ACC112 (cell line): ENCODE data around the gene KRTAP4-9.
A peak's percentile ranks its signal among the peaks of the same experiment; 100 is the strongest.
"Not testable (repeated sequence)": the region's sequence is repeated elsewhere in the genome, so short reads cannot be mapped to it uniquely, and the experiment has no call there.

Experiments used
- H2AFZ ChIP-seq: fragments of 200-600 bp; sonication (generic); one replicate; pipeline ENCODE4 v1.6.0; 2017; ENCODE audit warnings: antibody characterized with exemption, low read length; ENCODE audit not compliant: unreplicated experiment
- H3K27ac ChIP-seq: fragments of 200-600 bp; sonication (generic); 2 replicates; pipeline ENCODE4 v1.5.1; 2014; ENCODE audit warnings: low read depth, mild to moderate bottlenecking, antibody characterized with exemption, low read length, moderate library complexity
- H3K27me3 ChIP-seq: fragments of 200-600 bp; sonication (generic); 2 replicates; pipeline ENCODE4 v1.6.1; 2014; ENCODE audit warnings: mild to moderate bottlenecking, antibody characterized with exemption, low read length, moderate library complexity, mixed read lengths; ENCODE audit not compliant: insufficient read depth
- H3K36me3 ChIP-seq: fragments of 200-600 bp; sonication (generic); 2 replicates; pipeline ENCODE4 v1.6.1; 2016; ENCODE audit warnings: mild to moderate bottlenecking, antibody characterized with exemption, low read length, moderate library complexity, mixed read lengths; ENCODE audit not compliant: insufficient read depth
- H3K4me1 ChIP-seq: fragments of 200-600 bp; sonication (generic); one replicate; pipeline ENCODE4 v1.6.1; 2016; ENCODE audit warnings: low read length, mixed read lengths; ENCODE audit not compliant: insufficient read depth, unreplicated experiment, control insufficient read depth
- H3K4me3 ChIP-seq: fragments of 200-600 bp; sonication (generic); 2 replicates; pipeline ENCODE4 v1.5.1; 2014; ENCODE audit warnings: mild to moderate bottlenecking, low read depth, low read length
- H3K79me2 ChIP-seq: fragments of 200-600 bp; sonication (generic); one replicate; pipeline ENCODE4 v1.6.0; 2016; ENCODE audit warnings: low read length; ENCODE audit not compliant: control insufficient read depth, unreplicated experiment, insufficient read depth

Gene KRTAP4-9

DNA sequence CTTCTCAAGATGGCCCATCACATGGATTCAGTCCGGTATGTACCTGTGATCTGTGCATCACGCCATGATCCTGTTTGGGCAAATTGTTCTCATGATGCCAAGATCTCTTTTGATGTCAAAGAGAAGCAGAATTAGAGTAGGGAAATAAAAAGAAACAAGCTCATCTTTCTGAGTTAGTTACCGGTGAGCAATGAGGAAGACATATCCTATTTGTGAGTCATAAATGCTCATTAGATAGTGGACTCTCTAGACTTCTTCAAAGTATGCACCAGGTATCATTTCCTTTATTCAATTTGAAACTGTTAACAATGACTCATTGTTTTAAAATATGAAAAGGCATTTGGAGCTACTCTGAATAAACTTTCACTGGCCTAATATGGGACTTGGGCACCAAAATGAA, 26.8 kb downstream of the KRTAP4-9 start:
- H3K4me3 ChIP-seq, result peak overlapping the region; percentile 21; the same call in 1 of the 2 replicates
- peak overlapping the region; percentile 32 for H3K27ac ChIP-seq
- H3K79me2 ChIP-seq, result no peaks in the 10 kb centered on the region
- no peaks in the 10 kb centered on the region for H3K27me3 ChIP-seq
- H3K36me3 ChIP-seq, result no peaks in the 10 kb centered on the region
- H3K4me1 ChIP-seq, result peaks cover 16% of the 10 kb centered on the region
- H2AFZ ChIP-seq, result no peak overlapping the region

DNA sequence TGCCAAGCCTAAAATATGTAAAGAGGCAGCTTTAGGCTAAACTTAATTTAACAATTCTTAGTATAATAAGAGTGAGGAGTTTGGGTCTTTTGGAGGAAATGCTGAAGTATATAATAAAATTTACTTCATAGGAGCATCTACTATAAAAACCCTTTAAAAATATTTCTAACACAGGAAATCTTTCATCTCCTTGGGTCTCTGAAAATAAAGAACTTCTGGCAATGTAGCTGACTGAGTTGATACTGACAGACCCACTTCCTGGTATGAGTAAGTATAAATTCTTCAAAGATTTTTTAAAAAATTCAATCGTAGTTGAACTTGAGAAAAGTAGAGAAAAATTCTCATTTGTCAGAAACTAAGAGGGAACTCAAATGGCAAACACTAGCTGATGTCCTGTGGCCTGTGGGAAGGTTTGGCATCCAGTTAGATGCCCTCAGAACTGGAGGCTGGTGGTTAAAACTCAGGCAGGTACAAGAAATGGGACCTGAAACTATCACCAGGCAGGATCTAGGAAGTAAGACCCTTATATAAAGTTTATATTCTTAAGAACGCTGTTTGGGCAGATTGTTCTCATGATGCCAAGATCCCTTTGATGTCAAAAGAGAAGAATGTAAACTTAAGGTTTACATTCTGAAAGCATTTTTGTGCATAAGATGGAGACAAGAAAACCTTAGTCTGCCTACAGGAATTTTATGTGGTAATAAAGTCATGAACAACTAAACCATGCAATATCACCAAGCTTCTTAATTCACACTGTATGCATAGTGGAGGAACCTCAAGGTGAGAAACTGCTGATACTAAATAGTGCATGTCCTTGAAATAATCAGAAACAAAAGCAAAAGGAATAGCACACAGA, 28.9 kb downstream of the KRTAP4-9 start:
- Histone ChIP-seq H2AFZ (peak overlapping the region; percentile 54), H3K4me1 (peaks cover 16% of the 10 kb centered on the region), H3K79me2 (no peaks in the 10 kb centered on the region), H3K4me3 (no peak overlapping the region), H3K27ac (no peak overlapping the region), H3K36me3 (no peaks in the 10 kb centered on the region), H3K27me3 (no peaks in the 10 kb centered on the region)

DNA sequence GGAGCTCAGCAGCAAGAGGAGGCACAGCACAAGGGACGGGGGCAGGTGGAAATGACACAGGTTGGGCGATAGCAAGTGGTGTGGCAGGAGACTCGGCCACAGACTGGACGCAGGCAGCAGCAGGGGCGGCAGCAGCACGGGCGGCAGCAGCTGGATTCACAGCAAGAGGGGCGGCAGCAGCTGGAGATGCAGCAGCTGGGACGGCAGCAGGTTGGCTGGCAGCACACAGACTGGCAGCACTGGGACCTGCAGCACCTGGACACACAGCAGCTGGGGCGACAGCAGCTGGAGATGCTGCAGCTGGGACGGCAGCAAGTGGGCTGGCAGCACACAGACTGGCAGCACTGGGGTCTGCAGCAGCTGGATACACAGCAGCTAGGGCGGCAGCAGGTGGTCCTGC, 34.7 kb downstream of the KRTAP4-9 start:
- H3K27ac ChIP-seq, H3K4me1 ChIP-seq, H3K4me3 ChIP-seq, H3K79me2 ChIP-seq, H3K27me3 ChIP-seq, H2AFZ ChIP-seq, H3K36me3 ChIP-seq: not testable (repeated sequence)

DNA sequence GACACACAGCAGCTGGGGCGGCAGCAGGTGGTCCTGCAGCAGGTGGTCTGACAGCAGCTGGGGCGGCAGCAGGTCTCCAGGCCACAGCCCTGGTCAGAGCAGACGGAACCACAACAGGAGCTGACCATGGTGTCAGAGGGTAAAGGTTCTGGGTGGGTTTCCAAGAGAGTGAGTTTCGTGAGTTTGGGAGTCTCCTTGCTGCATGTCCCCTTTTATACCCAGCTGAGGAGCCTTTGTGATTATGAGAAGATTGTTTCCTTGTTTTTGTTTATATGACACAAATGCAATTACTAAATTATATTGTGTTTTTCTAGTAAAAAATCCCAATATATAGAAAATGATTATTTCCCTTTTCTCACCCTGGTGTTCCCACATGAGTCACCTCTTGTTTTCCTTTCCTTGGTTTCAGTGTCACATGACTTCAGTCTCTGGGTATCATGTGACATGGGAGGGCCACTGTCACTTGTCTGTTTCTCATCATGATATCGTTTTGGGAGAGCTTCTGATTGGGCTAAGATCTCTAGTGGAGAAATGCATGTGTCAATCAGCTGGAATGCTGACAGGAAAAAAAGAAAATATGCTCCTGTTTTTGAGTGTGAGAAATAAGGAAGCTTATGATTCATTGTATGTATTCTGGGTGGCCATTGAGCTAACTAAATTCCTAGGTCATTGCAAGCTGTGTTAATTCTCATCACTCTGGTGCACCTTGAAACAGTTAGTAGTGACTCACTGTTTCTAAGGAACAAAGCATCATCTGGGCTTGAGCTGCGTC, 35.4 kb downstream of the KRTAP4-9 start, which contains the start of gene KRTAP4-6:
KRTAP4-6 (minus strand) TSS at position 185 of the 772 bp plus-strand sequence; CDS start at position 128, 57 bp downstream.
- Histone ChIP-seq H3K4me1 (no peaks in the 10 kb centered on the region), H3K36me3 (no peaks in the 10 kb centered on the region), H3K4me3 (no peak within 1 kb of the TSS), H2AFZ (no peak within 1 kb of the TSS), H3K27ac (peak within 1 kb of the TSS; percentile 23), H3K27me3 (no peaks in the 10 kb centered on the region), H3K79me2 (no peaks in the 10 kb centered on the region)

DNA sequence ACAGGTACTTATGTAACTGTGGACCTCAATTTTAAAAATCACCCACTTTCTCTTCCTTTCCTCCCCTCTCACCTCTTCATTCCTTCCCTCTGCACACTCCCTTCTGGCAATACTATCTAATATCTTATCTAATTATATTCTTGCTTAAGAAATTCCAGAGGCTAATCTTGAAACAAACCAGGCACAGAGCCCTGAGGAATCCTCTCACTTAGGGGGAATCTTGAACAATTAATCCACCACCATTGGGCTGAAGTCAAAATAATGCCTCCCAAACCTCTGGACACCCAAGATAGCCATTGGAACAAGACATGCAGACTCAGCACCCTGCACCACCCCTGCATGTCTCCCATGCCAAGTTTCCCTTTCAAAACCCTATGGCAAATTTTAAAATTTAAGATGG, 36.2 kb downstream of the KRTAP4-9 start:
- Histone ChIP-seq H3K36me3 (no peaks in the 10 kb centered on the region), H3K79me2 (no peaks in the 10 kb centered on the region), H3K27me3 (no peaks in the 10 kb centered on the region), H2AFZ (no peak overlapping the region), H3K4me3 (no peak overlapping the region), H3K4me1 (no peaks in the 10 kb centered on the region), H3K27ac (peak overlapping the region; percentile 23)

DNA sequence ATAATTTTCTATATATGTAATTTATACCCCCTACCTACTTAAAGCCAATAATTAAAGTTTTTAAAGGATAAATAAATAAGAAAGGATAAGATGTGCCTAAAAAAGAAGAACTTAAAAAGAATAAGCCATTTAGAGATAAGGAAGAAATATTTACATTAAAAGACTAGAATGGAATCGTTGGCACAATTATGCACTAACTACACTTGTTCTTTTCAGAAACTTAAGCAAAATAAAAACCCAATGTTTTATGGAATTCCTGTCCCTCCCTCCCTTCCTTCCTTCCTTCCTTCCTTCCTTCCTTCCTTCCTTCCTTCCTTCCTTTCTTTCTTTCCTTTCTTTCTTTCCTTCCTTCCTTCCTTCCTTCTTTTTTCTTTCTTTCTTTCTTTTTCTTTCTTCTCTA, 39.7 kb downstream of the KRTAP4-9 start:
- Histone ChIP-seq H3K36me3 (no peaks in the 10 kb centered on the region), H3K4me3 (no peak overlapping the region), H3K79me2 (no peaks in the 10 kb centered on the region), H3K27me3 (no peaks in the 10 kb centered on the region), H3K4me1 (no peaks in the 10 kb centered on the region), H2AFZ (no peak overlapping the region), H3K27ac (no peak overlapping the region)

DNA sequence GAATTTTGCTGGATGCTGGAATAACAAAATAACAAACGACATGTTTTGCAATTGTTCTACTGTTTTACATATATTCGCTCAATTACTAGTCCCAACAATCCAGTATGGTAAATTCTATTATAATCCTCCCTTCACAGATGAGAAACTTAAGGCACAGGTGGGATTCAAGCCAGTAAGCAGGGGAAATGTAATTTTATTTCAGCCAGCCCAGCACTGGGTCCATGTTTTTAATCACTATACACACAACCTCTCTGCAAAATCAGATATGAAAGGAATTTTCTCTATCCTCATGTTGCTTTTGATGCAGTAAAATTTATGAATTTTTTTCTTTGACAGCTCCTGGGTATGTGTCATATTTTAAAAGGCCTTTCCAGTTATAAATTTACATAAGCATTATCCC, 40.1 kb downstream of the KRTAP4-9 start:
- H3K4me1 ChIP-seq, result no peaks in the 10 kb centered on the region
- no peak overlapping the region for H3K4me3 ChIP-seq
- H3K36me3 ChIP-seq, result no peaks in the 10 kb centered on the region
- no peaks in the 10 kb centered on the region for H3K79me2 ChIP-seq
- no peak overlapping the region for H3K27ac ChIP-seq
- H3K27me3 ChIP-seq, result no peaks in the 10 kb centered on the region
- H2AFZ ChIP-seq, result no peak overlapping the region

DNA sequence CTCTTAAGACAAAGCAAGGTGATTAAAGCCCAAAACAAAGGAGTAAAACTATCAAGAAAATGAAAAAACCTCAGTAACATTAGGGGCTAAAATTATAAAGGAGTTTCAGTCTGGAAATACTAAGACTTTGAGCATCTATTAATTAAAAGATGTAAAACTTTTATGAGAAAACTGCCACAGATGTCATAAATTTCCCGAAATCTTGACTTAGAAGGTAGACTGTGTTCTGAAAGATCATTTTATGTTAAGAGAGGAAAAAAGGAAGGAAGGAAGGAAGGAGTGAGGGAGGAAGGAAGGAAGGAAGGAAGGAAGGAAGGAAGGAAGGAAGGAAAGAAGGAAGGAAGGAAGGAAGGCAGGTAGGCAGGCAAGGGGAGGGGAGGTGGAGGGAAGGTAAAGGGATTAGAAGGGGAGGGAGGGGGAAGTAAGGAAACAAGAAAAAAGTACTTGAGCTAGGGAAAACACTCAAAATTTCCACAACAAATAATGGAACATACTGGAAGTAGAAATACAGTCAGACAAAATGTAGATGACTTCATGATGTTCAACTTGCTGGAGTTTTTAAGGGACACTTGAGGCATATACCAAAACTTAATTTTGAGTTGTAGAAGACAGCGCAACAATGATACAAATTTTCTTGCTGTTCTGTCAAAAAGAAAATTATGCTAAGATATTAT, 42.5 kb downstream of the KRTAP4-9 start:
- H2AFZ ChIP-seq, result no peak overlapping the region
- no peaks in the 10 kb centered on the region for H3K4me1 ChIP-seq
- no peaks in the 10 kb centered on the region for H3K79me2 ChIP-seq
- H3K27ac ChIP-seq, result no peak overlapping the region
- H3K27me3 ChIP-seq, result no peaks in the 10 kb centered on the region
- H3K36me3 ChIP-seq, result no peaks in the 10 kb centered on the region
- no peak overlapping the region for H3K4me3 ChIP-seq

DNA sequence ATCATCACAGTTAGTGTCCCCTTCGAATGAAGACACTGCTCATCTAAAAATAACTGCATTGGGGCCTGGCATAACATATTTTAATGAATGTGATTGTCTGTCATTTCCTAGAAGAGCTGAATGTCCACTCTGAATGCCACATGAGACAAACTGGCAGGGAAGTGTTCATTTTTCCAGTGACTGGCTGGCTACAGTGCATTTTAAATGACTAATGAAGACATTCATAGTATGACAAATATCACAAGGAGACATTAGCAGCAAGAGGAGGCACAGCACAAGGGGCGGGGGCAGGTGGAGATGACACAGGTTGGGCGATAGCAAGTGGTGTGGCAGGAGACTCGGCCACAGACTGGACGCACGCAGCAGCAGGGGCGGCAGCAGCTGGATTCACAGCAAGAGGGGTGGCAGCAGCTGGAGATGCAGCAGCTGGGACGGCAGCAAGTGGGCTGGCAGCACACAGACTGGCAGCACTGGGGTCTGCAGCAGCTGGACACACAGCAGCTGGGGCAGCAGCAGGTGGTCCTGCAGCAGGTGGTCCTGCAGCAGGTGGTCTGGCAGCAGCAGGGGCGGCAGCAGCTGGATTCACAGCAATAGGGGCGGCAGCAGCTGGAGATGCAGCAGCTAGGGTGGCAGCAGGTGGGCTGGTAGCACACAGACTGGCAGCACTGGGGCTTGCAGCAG, 43.9 kb downstream of the KRTAP4-9 start:
- H2AFZ ChIP-seq, H3K79me2 ChIP-seq, H3K27ac ChIP-seq, H3K4me3 ChIP-seq, H3K36me3 ChIP-seq, H3K4me1 ChIP-seq, H3K27me3 ChIP-seq: not testable (repeated sequence)

DNA sequence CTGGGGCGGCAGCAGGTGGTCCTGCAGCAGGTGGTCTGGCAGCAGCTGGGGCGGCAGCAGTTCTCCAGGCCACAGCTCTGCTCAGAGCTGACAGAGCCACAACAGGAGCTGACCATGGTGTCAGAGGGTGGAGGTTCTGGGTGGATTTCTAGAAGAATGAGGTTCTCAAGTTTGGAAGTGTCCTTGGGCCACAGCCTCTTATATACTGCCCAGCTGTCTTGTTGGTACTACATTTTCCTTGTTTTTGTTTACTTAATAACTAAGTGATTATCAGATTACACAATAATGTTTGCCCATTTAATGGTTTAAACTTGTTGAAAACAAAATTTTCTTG, 44.4 kb downstream of the KRTAP4-9 start, which contains the start of gene KRTAP4-5:
KRTAP4-5 (minus strand) TSS at position 174 of the 334 bp plus-strand sequence; CDS start at position 116, 58 bp downstream.
- Histone ChIP-seq H2AFZ (no peak within 1 kb of the TSS), H3K27me3 (no peaks in the 10 kb centered on the region), H3K4me1 (no peaks in the 10 kb centered on the region), H3K27ac (no peak within 1 kb of the TSS), H3K36me3 (no peaks in the 10 kb centered on the region), H3K79me2 (no peaks in the 10 kb centered on the region), H3K4me3 (no peak within 1 kb of the TSS)
